Lower leg skin (tissue), 4 donors: Measurements from ENCODE around the gene PKD1L1. TPM values are rescaled to one million over a fixed set of nuclear protein-coding genes. Genes with fewer than 3 reads are reported as not detected.
A peak's percentile ranks its signal among the peaks of the same experiment; 100 is the strongest.
"Not testable (repeated sequence)": the region's sequence is repeated elsewhere in the genome, so short reads cannot be mapped to it uniquely, and the experiment has no call there.

Experiments used
- DNase-seq, 2 donors: peaks; one replicate each; pipeline ENCODE4 v3.0.0-alpha.2; 2019; ENCODE audit warnings: low spot score in 2 of 2
- H3K4me3 ChIP-seq: fragments of 200-600 bp; sonication (generic); 2 replicates; pipeline ENCODE4 v1.5.1; 2017; ENCODE audit warnings: mild to moderate bottlenecking, low read depth; ENCODE audit not compliant: poor library complexity, severe bottlenecking
- POLR2A ChIP-seq, 2 donors: fragments of 450-650 bp; IDR thresholded peaks; one replicate each; pipeline ENCODE4 v1.6.1; 2016 to 2017; ENCODE audit warnings: antibody characterized with exemption in 2 of 2, mild to moderate bottlenecking in 1 of 2, moderate library complexity in 1 of 2
- WGBS, 2 donors: methylation state at CpG; one replicate each; pipeline ENCODE4 v1.1.5; 2018; 5-methylcytosine and 5-hydroxymethylcytosine counted together
- intact Hi-C: fragments of 100-400 bp; cut with DNase I; formaldehyde crosslinking; loops from one replicate; pipeline ENCODE4 v1.15.0; 2023; ENCODE audit warnings: low total_unique reads
- total RNA-seq, 4 donors: library from RNA; depleted of rRNA; stranded (reverse); fragments of >200 nt; gene quantifications; one replicate each; pipeline ENCODE4 v1.1.0, GENCODE V29; 2016
- TF ChIP-seq, protein P1 (sequence below), 3 donors: fragments of 450-650 bp; IDR thresholded peaks; one replicate each; pipeline ENCODE4 v1.5.1; 2016; ENCODE audit warnings: antibody characterized with exemption in 3 of 3, mild to moderate bottlenecking in 3 of 3, moderate library complexity in 2 of 3

Gene PKD1L1
- total RNA-seq, 4 donors from 2014 or later: 0.04 to 0.12 (median 0.07) TPM

DNA sequence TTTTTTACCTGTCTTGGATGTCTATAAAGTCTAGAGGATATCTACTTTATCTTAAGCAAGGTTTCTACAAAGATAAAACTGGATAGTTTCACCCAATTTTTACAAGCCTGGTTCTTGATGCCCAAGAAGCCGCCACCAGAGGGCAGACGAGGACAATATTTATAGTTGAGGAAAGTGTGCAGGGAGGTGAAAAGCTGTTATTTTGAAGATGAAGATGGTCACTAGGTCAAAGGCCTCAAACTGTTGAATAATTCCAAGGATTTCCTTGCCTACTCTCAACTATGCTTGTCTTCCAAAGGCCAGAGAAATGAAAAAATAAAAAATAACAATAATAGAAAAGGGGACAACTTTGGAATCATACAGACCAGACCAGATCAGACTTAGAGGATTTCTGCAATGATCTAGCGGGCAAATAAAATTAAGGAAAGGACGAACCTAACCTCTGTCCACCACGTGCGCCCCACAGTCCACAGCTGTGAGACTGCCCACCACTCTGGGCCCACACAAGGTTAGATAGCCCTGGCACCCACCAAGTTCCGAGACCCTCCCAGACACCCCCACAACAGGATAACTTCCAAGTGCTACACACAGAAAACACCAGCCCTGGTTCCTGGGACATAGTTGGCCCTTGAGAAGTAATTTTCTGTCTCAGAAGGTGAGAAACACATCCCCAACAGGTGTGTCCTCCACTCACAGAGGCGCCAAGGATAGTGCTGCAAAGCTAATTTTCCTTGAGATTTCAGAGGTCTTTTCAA, 2.8 kb downstream of the PKD1L1 start:
- DNase-seq: peak; percentile 80 to 95
- no peak for TF ChIP-seq POLR2A (IDR thresholded peaks at IDR 0.05)
- TF ChIP-seq, protein P1, sequence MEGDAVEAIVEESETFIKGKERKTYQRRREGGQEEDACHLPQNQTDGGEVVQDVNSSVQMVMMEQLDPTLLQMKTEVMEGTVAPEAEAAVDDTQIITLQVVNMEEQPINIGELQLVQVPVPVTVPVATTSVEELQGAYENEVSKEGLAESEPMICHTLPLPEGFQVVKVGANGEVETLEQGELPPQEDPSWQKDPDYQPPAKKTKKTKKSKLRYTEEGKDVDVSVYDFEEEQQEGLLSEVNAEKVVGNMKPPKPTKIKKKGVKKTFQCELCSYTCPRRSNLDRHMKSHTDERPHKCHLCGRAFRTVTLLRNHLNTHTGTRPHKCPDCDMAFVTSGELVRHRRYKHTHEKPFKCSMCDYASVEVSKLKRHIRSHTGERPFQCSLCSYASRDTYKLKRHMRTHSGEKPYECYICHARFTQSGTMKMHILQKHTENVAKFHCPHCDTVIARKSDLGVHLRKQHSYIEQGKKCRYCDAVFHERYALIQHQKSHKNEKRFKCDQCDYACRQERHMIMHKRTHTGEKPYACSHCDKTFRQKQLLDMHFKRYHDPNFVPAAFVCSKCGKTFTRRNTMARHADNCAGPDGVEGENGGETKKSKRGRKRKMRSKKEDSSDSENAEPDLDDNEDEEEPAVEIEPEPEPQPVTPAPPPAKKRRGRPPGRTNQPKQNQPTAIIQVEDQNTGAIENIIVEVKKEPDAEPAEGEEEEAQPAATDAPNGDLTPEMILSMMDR (IDR thresholded peaks at IDR 0.05): no peak
- intact Hi-C loops: loop anchor here (5.0 kb wide), 1 partner anchor 167 kb away; no protein-coding TSS in a partner anchor
- H3K4me3 ChIP-seq: no peak overlapping the region
- 39 to 45% methylated on average over 8 of the region's 8 CpGs for WGBS, 2 donors

DNA sequence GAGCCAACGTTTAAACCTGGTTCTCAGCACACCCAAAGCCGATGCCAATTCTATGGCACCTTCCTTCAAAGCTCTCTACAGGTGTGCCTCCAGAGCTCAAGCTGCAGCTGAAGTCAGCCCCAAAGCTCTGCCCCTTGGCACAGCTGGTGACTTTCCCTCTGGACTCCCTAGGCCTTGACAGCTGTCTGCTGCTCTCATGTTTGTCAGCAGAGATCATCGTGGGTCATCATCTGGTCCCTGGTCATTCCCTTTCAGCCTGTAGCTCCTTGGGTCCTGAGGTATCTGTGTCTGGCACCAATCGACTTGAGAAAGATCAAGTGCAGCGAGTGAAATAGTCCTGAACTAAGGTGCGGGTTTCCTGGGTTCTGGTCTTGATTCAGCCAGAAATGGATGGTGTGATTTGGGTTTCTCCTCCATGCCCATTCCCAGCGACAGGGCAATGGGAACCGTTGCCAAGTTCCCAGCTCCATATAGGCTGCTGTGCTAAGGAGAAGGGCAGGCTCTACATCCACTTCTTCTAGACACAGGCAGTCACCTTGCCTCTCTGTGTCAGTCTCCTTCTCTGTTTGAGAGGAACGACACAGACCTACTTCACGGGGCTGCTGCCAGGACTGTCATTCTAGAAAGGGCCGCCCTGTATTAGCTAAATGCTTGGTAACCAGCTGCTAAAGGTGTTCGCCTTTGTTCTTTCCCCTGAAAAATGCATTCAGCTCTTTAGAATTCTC, 3.6 kb downstream of the PKD1L1 start:
- TF ChIP-seq, protein P1 (IDR thresholded peaks at IDR 0.05): no peak
- TF ChIP-seq POLR2A (IDR thresholded peaks at IDR 0.05): no peak
- H3K4me3 ChIP-seq: no peak overlapping the region
- intact Hi-C loops: loop anchor here (5.0 kb wide), 1 partner anchor 168 kb away; no protein-coding TSS in a partner anchor
- 74% methylated on average over 12 of the region's 12 CpGs for WGBS, 2 donors
- DNase-seq: peak in 1 of 2 donors; percentile 82

DNA sequence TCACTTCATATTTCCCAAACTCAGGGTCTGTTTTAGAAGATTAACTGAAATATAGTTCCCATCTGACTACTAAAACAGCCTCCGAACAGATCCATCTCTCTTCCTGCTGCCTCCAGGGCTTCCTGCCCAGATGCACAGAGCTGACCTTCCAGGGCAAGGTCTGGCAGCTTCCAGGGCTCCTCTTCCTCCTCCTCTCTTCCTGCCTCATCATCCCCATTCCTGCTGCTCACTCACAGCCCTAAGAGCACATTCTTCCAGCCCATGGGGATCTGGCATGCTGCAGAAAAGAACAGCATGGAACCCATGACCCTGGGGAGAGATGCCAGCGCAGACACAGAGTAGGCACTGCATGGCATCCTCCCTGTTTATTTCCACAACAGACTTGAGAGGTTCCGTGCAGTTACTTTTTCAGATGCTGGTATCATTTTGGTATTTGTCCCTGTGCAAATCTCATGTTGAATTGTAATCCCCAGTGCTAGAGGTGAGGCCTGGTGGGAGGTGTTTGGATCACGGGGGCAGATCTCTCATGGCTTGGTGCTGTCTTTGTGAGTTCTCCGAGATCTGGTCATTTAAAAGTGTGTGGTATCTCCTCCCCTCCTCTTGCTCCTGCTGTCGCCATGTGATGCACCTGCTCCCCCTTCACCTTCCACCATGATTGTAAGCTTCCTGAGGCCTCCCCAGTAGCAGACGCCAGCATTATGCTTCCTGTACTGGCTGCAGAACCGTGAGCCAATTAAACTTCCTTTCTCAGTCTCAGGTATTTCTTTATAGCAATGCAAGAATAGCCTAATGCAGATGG, 4.4 kb downstream of the PKD1L1 start:
- H3K4me3 ChIP-seq: no peak overlapping the region
- intact Hi-C loops: no loop called here
- TF ChIP-seq POLR2A (IDR thresholded peaks at IDR 0.05): no peak
- TF ChIP-seq, protein P1 (IDR thresholded peaks at IDR 0.05): no peak
- peak in 1 of 2 donors; percentile 58 for DNase-seq
- 84 to 88% methylated on average over 8 of the region's 8 CpGs for WGBS, 2 donors

DNA sequence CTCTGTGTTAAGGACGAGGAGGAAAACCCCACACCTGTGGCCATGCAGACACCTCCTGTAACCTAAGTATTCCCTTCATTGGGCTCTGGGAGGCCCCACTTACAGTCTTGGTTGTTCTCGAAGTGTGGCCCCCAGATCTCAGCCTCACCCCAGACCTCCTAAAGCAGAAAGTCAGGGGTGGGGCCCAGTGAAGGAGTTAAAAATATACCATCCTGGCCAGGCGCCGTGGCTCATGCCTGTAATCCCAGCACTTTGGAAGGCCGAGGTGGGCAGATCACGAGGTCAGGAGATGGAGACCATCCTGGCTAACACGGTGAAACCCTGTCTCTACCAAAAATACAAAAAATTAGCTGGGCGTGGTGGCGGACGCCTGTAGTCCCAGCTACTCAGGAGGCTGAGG, 5.6 kb downstream of the PKD1L1 start:
- peak in 1 of 2 donors; percentile 83 for DNase-seq
- intact Hi-C loops, H3K4me3 ChIP-seq: not testable (repeated sequence)
- 85 to 94% methylated on average over 10 of the region's 10 CpGs for WGBS, 2 donors

DNA sequence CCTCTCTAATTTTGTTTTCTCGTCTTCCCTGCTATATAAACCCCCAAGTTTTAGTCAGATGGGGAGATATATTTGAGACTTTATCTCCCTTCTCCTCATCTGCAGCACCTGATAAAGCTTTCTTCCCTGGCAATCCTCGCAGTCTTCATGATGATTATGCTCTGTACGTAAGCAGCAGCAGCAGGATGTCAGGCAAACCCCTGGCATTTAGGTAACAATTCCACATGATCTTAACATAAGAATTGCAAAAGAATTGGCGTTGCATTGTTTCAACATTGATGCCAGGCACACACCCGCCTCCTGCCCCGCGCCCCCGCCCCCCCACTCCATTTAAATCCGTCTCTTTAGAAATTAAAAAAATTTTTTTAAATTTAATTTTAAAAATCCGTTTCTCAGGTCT, 6.1 kb downstream of the PKD1L1 start:
- WGBS, 2 donors: 82 to 84% methylated on average over 10 of the region's 10 CpGs
- intact Hi-C loops: no loop called here
- no peak overlapping the region for H3K4me3 ChIP-seq
- TF ChIP-seq, protein P1 (IDR thresholded peaks at IDR 0.05): no peak
- TF ChIP-seq POLR2A (IDR thresholded peaks at IDR 0.05): no peak
- DNase-seq: peak in 1 of 2 donors; percentile 18
